Activated B cell treated with CpG ODN at 0.5 μM for 24 hours (primary cell): ENCODE measurements around the gene FCRLB. TPM values are rescaled to one million over a fixed set of nuclear protein-coding genes. Genes with fewer than 3 reads are reported as not detected.

Experiments used
- ATAC-seq: fragments of 200-7000 bp; cut with Tn5 transposase; one replicate; pipeline ENCODE4 v1.10.0; 2021; ENCODE audit warnings: low read depth, mild to moderate bottlenecking, moderate library complexity
- CTCF ChIA-PET: fragments of 350-600 bp; sonication (Branson Sonifier 250); formaldehyde crosslinking; loops from one replicate; lab custom pipeline; 2021; ENCODE audit warnings: antibody characterized with exemption; lab: Charles Lee
- POLR2A ChIA-PET: fragments of 350-600 bp; sonication (Branson Sonifier 250); formaldehyde crosslinking; loops from one replicate; lab custom pipeline; 2021; ENCODE audit warnings: antibody characterized with exemption; lab: Charles Lee
- DNase-seq: peaks from one replicate; pipeline ENCODE4 v3.0.0; 2022
- H3K27ac Mint-ChIP-seq: one replicate; pipeline ENCODE4 v1.8.0; 2020; ENCODE audit warnings: mixed read lengths
- H3K27me3 Mint-ChIP-seq: one replicate; pipeline ENCODE4 v1.8.0; 2021; ENCODE audit warnings: mixed read lengths
- H3K36me3 Mint-ChIP-seq: one replicate; pipeline ENCODE4 v1.8.0; 2021; ENCODE audit warnings: low read depth, mixed read lengths
- H3K4me1 Mint-ChIP-seq: one replicate; pipeline ENCODE4 v1.8.0; 2021; ENCODE audit warnings: mixed read lengths
- H3K4me3 Mint-ChIP-seq: one replicate; pipeline ENCODE4 v1.8.0; 2020; ENCODE audit warnings: mild to moderate bottlenecking, mixed read lengths
- H3K9me3 Mint-ChIP-seq: one replicate; pipeline ENCODE4 v1.8.0; 2020; ENCODE audit warnings: mixed read lengths
- CTCF ChIP-seq: fragments of 200-600 bp; IDR thresholded peaks from one replicate; pipeline ENCODE4 v1.8.0; 2022; ENCODE audit warnings: antibody characterized with exemption, mild to moderate bottlenecking
- intact Hi-C: fragments of 100-400 bp; cut with micrococcal nuclease; formaldehyde crosslinking; loops from one replicate; pipeline ENCODE4 v1.15.1; 2024
- total RNA-seq: library from RNA; stranded (reverse); gene quantifications from 2 replicates; pipeline ENCODE4 v1.2.3, GENCODE V29; 2022

Gene FCRLB
- total RNA-seq, 1 donor from 2014 or later, result 2.1 TPM

GRCh38 chr1:161740921-161741320, 19.6 kb downstream of the FCRLB start:
- H3K27ac Mint-ChIP-seq, result peak overlapping the region; percentile 88
- ChIA-PET CTCF (interaction anchor here (1.0 to 5.8 kb wide), 13 partner anchors 8 to 266 kb away, joined by 3 to 57 read pairs (median 8); partner anchors contain the start of genes DUSP12 and FCRLA), POLR2A (interaction anchor here (0.5 to 7.7 kb wide), 8 partner anchors 9 to 515 kb away, joined by 3 to 144 read pairs (median 6); partner anchors contain the start of genes DUSP12, FCRLA, HSPA6 and TOMM40L)
- H3K27me3 Mint-ChIP-seq, result peaks cover 5% of the 10 kb centered on the region
- intact Hi-C loops, result loop anchor here (1.0 to 10.0 kb wide), 5 partner anchors 8 to 344 kb away; partner anchors contain the start of gene DUSP12
- no peak for TF ChIP-seq CTCF
- no peaks in the 10 kb centered on the region for H3K9me3 Mint-ChIP-seq
- H3K4me1 Mint-ChIP-seq, result peaks cover 54% of the 10 kb centered on the region
- H3K36me3 Mint-ChIP-seq, result no peaks in the 10 kb centered on the region
- DNase-seq, result no peak
- H3K4me3 Mint-ChIP-seq, result peak overlapping the region; percentile 60
- ATAC-seq, result peak; percentile 12

GRCh38 chr1:161743231-161743630, 21.9 kb downstream of the FCRLB start:
- H3K27ac Mint-ChIP-seq, result no peak overlapping the region
- H3K27me3 Mint-ChIP-seq, result peaks cover 5% of the 10 kb centered on the region
- H3K9me3 Mint-ChIP-seq, result no peaks in the 10 kb centered on the region
- POLR2A ChIA-PET, result no interaction called here
- TF ChIP-seq CTCF, result no peak
- H3K4me1 Mint-ChIP-seq, result peaks cover 56% of the 10 kb centered on the region
- H3K36me3 Mint-ChIP-seq, result no peaks in the 10 kb centered on the region
- CTCF ChIA-PET, result interaction anchor here (1.0 to 5.8 kb wide), 3 partner anchors 95 to 259 kb away, joined by 3 to 54 read pairs (median 3); no protein-coding TSS in a partner anchor
- intact Hi-C loops, result loop anchor here (5.0 to 10.0 kb wide), 2 partner anchors 178 to 346 kb away; no protein-coding TSS in a partner anchor
- no peak overlapping the region for H3K4me3 Mint-ChIP-seq
- DNase-seq (no peak), ATAC-seq (no peak)

GRCh38 chr1:161747801-161748200, 26.5 kb downstream of the FCRLB start:
- ATAC-seq (no peak), DNase-seq (no peak)
- H3K27me3 Mint-ChIP-seq, result peaks cover 5% of the 10 kb centered on the region
- H3K27ac Mint-ChIP-seq, result peak overlapping the region; percentile 24
- no peaks in the 10 kb centered on the region for H3K9me3 Mint-ChIP-seq
- peaks cover 20% of the 10 kb centered on the region for H3K36me3 Mint-ChIP-seq
- peak overlapping the region; percentile 50 for H3K4me3 Mint-ChIP-seq
- CTCF ChIA-PET, result interaction anchor here (1.5 to 3.7 kb wide), 2 partner anchors 9 to 19 kb away, joined by 4 to 22 read pairs; no protein-coding TSS in a partner anchor
- POLR2A ChIA-PET, result interaction anchor here (0.6 to 1.2 kb wide), 2 partner anchors 10 to 16 kb away, joined by 7 to 8 read pairs; no protein-coding TSS in a partner anchor
- intact Hi-C loops, result loop anchor here (10.0 kb wide), 1 partner anchor 183 kb away; no protein-coding TSS in a partner anchor
- peaks cover 45% of the 10 kb centered on the region for H3K4me1 Mint-ChIP-seq
- TF ChIP-seq CTCF, result no peak

- intact Hi-C loops, result loop anchor here (1.0 to 10.0 kb wide), 3 partner anchors 8 to 185 kb away; partner anchors contain the start of gene ATF6
- peaks cover 35% of the 10 kb centered on the region for H3K4me1 Mint-ChIP-seq
- ChIA-PET POLR2A (interaction anchor here (0.6 to 1.9 kb wide), 16 partner anchors 9 to 1404 kb away, joined by 3 to 26 read pairs (median 5); partner anchors contain the start of genes ARHGAP30, ATF6 and FCRLA), CTCF (interaction anchor here (0.8 to 4.1 kb wide), 8 partner anchors 8 to 367 kb away, joined by 3 to 22 read pairs (median 4); partner anchors contain the start of gene FCGR2A)
- peak; percentile 87 for DNase-seq
- H3K4me3 Mint-ChIP-seq, result peak within 1 kb of the TSS; percentile 100
- H3K27me3 Mint-ChIP-seq, result peaks cover 5% of the 10 kb centered on the region
- TF ChIP-seq CTCF, result no peak
- ATAC-seq, result peak; percentile 99
- peaks cover 3% of the 10 kb centered on the region for H3K9me3 Mint-ChIP-seq
- peaks cover 36% of the 10 kb centered on the region for H3K36me3 Mint-ChIP-seq
- H3K27ac Mint-ChIP-seq, result peak within 1 kb of the TSS; percentile 96
These were observed 28.4 kb downstream of the FCRLB start, which contains the start of gene DUSP12 for GRCh38 chr1:161749509-161750407. Gene DUSP12 (plus strand): TSS chr1:161749786. CDS start chr1:161749802, 16 bp downstream.
